ENCODE results near the gene RNF126.
"Not testable (repeated sequence)": the region's sequence is repeated elsewhere in the genome, so short reads cannot be mapped to it uniquely, and the experiment has no call there.

Gene RNF126

GRCh38 chr19:708154-709143, 45.4 kb upstream of the RNF126 start, which contains the start of gene PALM:
PALM (plus strand) TSS chr19:708935; CDS start chr19:709147, 212 bp downstream.
- Mint-ChIP-seq H3K27me3 (ENCODE audit: low read depth) (peaks cover 4% of the 10 kb centered on the region), H3K27ac (peak within 1 kb of the TSS; percentile 54 to 85 (median 56)), H3K4me3 (peak within 1 kb of the TSS; percentile 77 to 87 (median 83)), H3K36me3 (ENCODE audit: low read depth) (peaks cover 3% of the 10 kb centered on the region), H3K4me1 (peaks cover 11% of the 10 kb centered on the region), H3K9me3 (no peaks in the 10 kb centered on the region)
- TF ChIP-seq, protein P1, sequence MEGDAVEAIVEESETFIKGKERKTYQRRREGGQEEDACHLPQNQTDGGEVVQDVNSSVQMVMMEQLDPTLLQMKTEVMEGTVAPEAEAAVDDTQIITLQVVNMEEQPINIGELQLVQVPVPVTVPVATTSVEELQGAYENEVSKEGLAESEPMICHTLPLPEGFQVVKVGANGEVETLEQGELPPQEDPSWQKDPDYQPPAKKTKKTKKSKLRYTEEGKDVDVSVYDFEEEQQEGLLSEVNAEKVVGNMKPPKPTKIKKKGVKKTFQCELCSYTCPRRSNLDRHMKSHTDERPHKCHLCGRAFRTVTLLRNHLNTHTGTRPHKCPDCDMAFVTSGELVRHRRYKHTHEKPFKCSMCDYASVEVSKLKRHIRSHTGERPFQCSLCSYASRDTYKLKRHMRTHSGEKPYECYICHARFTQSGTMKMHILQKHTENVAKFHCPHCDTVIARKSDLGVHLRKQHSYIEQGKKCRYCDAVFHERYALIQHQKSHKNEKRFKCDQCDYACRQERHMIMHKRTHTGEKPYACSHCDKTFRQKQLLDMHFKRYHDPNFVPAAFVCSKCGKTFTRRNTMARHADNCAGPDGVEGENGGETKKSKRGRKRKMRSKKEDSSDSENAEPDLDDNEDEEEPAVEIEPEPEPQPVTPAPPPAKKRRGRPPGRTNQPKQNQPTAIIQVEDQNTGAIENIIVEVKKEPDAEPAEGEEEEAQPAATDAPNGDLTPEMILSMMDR (IDR thresholded peaks at IDR 0.05; ENCODE audit: unreplicated experiment in 3 of 3): peak; percentile 14 to 36 (median 24)

- H3K9me3 Mint-ChIP-seq: no peaks in the 10 kb centered on the region
- no peak overlapping the region for H3K27ac Mint-ChIP-seq
- no peak overlapping the region for H3K4me3 Mint-ChIP-seq
- TF ChIP-seq, protein P1 (IDR thresholded peaks at IDR 0.05; ENCODE audit: unreplicated experiment in 3 of 3): no peak
- peaks cover 14% of the 10 kb centered on the region for H3K27me3 Mint-ChIP-seq (ENCODE audit: low read depth)
- H3K4me1 Mint-ChIP-seq: peaks cover 4% of the 10 kb centered on the region
- no peaks in the 10 kb centered on the region for H3K36me3 Mint-ChIP-seq (ENCODE audit: low read depth)
Observed at GRCh38 chr19:704447-704741, 41.4 kb upstream of the RNF126 start.

GRCh38 chr19:703651-704446, 40.8 kb upstream of the RNF126 start:
- Mint-ChIP-seq H3K27ac (peak overlapping the region in 1 of 3 experiments; percentile 33), H3K27me3 (ENCODE audit: low read depth) (peaks cover 14% of the 10 kb centered on the region), H3K4me1 (peaks cover 4% of the 10 kb centered on the region), H3K36me3 (ENCODE audit: low read depth) (no peaks in the 10 kb centered on the region), H3K9me3 (no peaks in the 10 kb centered on the region), H3K4me3 (peak overlapping the region in 1 of 3 experiments; percentile 64)
- TF ChIP-seq, protein P1 (IDR thresholded peaks at IDR 0.05; ENCODE audit: unreplicated experiment in 3 of 3): no peak

DNA sequence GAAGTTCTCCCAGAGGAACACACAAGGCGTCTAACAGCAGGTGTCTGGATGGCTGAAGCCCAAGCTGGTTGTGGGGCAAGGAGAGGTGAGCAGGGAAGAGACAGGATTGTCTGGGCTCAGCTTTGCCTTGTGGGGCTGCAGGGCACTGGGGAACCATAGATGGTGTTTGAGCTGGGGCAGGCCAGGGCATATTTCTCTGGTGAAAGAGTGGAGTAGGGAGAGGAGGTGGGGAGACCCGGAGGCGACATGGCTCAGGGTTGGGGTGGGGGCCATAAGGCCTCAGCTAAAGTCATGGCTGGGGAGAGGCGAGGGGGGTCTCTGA, 40.3 kb upstream of the RNF126 start:
- Mint-ChIP-seq H3K27ac (peak overlapping the region in 1 of 3 experiments; percentile 33), H3K9me3 (no peaks in the 10 kb centered on the region), H3K4me1 (peaks cover 4% of the 10 kb centered on the region), H3K4me3 (peak overlapping the region; percentile 39 to 64 (median 45)), H3K27me3 (ENCODE audit: low read depth) (peaks cover 14% of the 10 kb centered on the region), H3K36me3 (ENCODE audit: low read depth) (no peaks in the 10 kb centered on the region)
- TF ChIP-seq, protein P1 (IDR thresholded peaks at IDR 0.05; ENCODE audit: unreplicated experiment in 3 of 3): no peak

DNA sequence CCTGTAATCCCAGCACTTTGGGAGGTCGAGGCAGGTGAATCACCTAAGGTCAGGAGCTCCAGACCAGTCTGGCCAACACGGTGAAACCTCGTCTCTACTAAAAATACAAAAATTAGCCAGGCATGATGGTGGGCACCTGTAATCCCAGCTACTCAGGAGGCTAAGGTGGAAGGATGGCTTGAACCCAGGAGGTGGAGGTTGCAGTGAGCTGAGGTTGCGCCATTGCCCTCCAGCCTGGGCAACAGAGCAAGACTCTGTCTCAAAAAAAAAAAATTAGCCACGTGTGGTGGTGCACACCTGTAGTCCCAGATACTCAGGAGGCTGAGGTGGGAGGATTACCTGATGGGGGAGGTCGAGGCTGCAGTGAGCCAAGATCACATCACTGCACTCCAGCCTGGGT, 39.8 kb upstream of the RNF126 start:
- H3K9me3 Mint-ChIP-seq; H3K4me1 Mint-ChIP-seq; H3K36me3 Mint-ChIP-seq (ENCODE audit: low read depth): not testable (repeated sequence)
- peak overlapping the region in 2 of 3 experiments; percentile 13 to 51 for H3K27ac Mint-ChIP-seq
- peaks cover 14% of the 10 kb centered on the region for H3K27me3 Mint-ChIP-seq (ENCODE audit: low read depth)
- H3K4me3 Mint-ChIP-seq: peak overlapping the region; percentile 45 to 64 (median 60)

DNA sequence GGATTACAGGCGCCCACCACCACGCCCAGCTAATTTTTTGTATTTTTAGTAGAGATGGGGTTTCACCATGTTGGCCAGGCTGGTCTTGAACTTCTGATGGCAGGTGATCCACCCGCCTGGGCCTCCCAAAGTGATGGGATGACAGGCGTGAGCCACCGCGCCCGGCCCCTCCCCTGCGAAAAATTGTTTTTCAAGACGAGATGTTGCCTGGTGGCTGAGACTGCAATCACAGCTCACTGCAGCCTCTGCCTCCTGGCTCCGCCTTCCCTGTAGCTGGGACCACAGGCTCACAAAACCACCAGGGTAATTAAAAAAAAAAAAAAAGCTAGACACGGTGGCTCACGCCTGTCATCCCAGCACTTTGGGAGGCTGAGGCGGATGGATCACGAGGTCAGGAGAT, 36.9 kb upstream of the RNF126 start:
- H3K4me1 Mint-ChIP-seq; H3K4me3 Mint-ChIP-seq; H3K9me3 Mint-ChIP-seq; H3K27ac Mint-ChIP-seq; H3K36me3 Mint-ChIP-seq (ENCODE audit: low read depth); H3K27me3 Mint-ChIP-seq (ENCODE audit: low read depth): not testable (repeated sequence)

- not testable (repeated sequence) for H3K9me3 Mint-ChIP-seq; H3K4me3 Mint-ChIP-seq; H3K27ac Mint-ChIP-seq; H3K4me1 Mint-ChIP-seq; H3K36me3 Mint-ChIP-seq (ENCODE audit: low read depth)
- H3K27me3 Mint-ChIP-seq (ENCODE audit: low read depth): peaks cover 15% of the 10 kb centered on the region
Observed at GRCh38 chr19:698529-698928, 35.5 kb upstream of the RNF126 start.

All from nephron (organoid).